Measurements from ENCODE around the gene OVCA2.

DNA sequence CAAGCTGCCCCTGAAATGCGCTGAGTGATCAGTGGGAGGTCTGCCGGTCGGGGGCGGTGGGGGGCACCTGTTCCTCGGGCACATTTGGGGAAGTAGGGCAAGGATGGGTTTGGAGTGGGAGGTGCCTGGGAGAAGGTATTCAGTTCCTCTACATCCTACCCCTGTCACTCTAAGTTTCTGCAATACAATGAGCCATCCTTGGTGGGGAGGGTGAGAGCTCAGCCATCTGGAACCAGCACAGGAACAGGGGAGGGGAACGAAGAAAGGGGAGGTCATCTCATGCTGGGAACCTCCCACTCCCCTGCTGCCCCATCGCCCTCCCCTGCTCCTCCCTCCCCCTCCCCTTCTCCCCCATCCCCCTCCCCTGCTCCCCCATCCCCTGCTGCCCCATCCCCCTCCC, 7.7 kb upstream of the OVCA2 start:
- TF ChIP-seq, protein P1, sequence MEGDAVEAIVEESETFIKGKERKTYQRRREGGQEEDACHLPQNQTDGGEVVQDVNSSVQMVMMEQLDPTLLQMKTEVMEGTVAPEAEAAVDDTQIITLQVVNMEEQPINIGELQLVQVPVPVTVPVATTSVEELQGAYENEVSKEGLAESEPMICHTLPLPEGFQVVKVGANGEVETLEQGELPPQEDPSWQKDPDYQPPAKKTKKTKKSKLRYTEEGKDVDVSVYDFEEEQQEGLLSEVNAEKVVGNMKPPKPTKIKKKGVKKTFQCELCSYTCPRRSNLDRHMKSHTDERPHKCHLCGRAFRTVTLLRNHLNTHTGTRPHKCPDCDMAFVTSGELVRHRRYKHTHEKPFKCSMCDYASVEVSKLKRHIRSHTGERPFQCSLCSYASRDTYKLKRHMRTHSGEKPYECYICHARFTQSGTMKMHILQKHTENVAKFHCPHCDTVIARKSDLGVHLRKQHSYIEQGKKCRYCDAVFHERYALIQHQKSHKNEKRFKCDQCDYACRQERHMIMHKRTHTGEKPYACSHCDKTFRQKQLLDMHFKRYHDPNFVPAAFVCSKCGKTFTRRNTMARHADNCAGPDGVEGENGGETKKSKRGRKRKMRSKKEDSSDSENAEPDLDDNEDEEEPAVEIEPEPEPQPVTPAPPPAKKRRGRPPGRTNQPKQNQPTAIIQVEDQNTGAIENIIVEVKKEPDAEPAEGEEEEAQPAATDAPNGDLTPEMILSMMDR (IDR thresholded peaks at IDR 0.05; ENCODE audit: borderline replicate concordance, extremely low read depth, low read length, poor library complexity, severe bottlenecking) = no peak
- no peak for TF ChIP-seq EZH2 (IDR thresholded peaks at IDR 0.05; ENCODE audit: borderline replicate concordance, low read depth, low read length, severe bottlenecking)

All from DND-41 (cell line).